Activated CD4-positive, alpha-beta T cell treated with anti-CD3 and anti-CD28 coated beads for 48 hours (primary cell): Measurements from ENCODE around the gene IGLL5.

Experiments used
- DNase-seq: peaks from one replicate; pipeline ENCODE4 v3.0.0-alpha.2; 2020

The IGLL5 gene

GRCh38 chr22:22887621-22888503 lies at the start of gene IGLL5:
Gene IGLL5, plus strand, starts transcription at chr22:22887816. Its CDS starts 238 bp downstream, at chr22:22888054.
- no peak for DNase-seq

DNA sequence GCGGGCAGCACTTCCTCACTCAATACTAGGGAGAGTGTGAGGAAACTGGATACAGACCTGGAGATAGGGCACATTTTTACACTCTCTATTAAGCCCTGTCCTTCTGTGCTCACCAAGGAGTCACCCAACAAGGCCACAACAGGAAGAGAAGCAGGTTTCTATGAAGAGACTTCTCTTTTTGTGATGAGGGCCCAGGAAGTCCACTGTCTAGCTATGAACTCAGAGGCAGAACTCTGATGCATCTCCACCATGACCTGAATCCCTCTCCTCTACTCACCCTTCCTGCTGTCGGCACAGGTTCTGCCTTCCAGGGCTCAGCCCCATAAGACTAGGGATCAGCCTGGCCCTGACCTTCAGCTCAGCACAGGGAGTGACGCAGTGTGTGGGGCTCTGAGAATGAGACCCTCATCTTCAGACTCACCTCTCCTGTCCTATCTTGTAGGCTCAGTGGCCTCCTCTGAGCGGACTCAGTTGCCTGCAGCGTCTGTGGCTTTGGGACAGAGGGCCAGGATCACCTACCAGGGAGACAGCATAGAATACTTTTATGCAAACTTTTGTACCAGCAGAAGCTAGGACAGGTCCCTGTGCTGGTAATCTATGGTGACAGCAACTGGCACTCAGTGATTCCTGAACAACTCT lies 49.3 kb upstream of the IGLL5 start:
- DNase-seq = no peak

DNA sequence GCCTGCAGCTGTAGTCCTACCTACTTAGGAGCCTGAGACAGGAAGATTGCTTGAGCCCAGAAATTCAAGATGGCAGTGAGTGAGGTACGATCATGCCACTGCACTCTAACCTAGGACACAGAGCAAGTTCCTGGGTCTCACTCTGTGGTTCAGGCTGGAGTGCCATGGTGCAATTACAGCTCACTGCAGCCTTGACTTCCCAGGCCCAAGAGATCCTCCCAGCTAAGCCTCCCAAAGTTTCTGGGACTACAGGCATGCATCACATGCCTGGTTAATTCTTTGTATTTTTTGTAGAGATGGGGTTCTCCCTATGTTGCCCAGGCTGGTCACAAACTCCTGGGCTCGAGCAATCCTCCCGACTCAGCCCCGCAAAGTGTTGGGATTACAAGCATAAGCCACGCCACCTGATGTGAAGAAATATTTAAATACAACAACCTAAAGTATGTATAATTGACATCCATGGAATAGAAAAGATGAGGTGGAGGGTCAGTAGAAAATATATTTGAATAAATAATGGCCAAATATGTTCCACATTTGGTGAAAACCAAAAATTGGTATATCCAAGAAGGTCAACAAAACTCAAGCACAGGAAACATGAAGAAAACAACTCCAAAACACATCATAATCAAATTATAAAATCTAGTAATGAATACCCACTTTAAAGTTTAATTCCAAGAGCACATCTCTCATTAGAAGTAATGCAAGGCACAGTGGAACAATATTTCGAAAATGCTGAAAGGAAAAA lies 47.9 kb upstream of the IGLL5 start:
- no peak for DNase-seq

DNA sequence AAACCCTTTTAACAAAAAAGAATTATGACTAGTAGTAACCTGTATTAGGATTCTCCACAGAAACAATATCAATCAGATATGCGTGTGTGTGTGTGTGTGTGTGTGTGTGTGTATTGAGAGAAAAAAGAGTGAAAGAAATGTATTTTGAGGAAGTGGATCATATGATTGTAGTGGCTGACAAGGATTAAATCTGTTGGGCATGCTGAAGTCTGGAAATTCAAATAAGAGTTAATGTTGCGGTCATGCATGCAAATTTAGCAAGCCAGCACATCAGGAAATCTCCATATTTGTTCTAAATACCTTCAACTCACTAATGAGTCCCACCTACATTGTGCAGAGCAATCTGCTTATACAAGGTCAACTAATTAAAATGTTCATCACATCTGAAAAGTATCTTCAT lies 46.8 kb upstream of the IGLL5 start:
- no peak for DNase-seq

DNA sequence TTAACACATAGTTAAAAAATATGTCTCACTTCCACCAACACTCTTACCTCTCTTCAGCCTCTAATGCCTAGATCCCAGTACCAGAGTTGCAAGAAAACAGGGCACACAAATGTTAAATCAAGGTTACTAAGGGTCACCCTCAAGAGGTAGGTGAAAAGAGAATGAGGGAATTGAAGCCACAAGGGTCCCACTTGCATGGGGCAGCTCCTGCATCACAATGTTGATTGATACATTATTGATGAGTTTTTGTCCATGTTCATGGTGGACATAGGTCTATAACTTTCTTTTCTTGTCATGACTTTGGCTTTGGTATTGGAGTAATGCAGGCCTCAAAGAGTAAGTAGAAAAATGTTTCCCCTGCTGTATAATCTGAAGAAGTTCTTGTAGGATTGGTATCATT lies 46.0 kb upstream of the IGLL5 start:
- DNase-seq = no peak

GRCh38 chr22:22842085-22842484 lies 45.5 kb upstream of the IGLL5 start:
- DNase-seq = no peak

- no peak for DNase-seq
These were observed 43.8 kb upstream of the IGLL5 start for GRCh38 chr22:22843848-22844247.

- DNase-seq = no peak
These were observed 40.4 kb upstream of the IGLL5 start for GRCh38 chr22:22847241-22847640.

DNA sequence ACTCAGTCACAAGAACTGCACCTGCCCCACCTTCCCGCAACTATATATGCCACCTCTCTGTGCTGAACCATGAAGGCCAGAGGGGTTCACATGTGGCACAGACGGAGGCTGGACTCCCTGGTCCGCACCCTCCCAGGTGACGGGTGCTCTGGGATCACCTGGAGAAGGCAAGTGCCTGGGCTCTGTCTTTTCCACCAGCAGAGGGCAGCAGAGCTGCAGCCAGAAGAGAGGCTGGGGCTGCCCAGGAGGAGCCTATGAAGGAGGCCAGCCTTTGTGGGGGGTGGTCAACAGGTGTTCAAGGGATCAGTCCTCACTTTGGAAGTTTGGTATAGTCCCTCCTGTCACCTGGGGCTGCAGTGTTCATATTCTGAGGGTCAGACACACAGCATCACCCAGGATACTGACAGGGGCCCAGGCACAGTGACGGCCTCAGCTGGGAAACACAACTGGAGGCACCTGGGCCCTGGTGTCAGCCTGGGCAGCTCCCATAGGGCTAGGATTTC lies 39.2 kb upstream of the IGLL5 start:
- DNase-seq = peak; percentile 82

GRCh38 chr22:22849640-22850610 lies 37.7 kb upstream of the IGLL5 start:
- no peak for DNase-seq

- no peak for DNase-seq
These were observed 35.6 kb upstream of the IGLL5 start for GRCh38 chr22:22851969-22852368.

DNA sequence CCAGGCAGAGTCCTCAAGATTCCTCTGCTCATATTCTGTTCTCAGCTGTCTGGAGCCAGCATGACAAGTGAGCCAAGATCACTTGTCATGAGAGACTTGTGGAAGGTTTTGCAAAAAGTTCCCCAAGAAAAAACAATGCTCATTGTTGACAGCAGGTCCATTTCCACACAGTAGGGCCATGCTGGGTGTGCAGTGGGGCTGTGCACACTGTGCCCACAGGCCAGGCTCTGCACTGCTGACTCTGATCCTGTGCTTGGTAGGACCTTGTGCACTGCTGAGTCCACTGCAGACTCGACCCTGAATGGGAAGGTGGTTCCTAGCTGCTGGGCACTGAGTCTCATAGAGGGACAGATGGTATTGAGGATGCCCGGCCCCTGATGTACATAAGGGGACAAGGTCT lies 33.9 kb upstream of the IGLL5 start:
- DNase-seq = no peak

DNA sequence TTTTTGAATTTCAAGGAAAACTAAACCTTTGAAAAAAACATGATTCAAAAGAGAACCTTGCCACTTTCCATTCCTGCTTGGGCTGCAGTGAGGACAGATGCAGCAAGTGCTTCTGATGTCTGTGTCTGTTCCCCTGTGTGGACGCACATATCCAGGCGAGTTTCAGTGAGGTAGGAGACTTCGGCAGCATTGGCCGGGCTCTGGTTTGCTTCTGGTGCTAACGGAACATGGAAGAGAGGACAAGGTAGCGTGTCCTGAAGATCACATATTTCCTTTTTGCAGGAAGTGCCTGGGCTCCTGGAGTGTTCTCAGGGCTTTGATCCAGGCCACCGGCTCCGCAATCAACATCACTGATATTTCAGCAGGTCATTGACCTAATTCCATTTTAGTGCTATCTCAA lies 33.1 kb upstream of the IGLL5 start:
- no peak for DNase-seq

- DNase-seq = no peak
These were observed 32.5 kb upstream of the IGLL5 start for GRCh38 chr22:22855085-22855484.

GRCh38 chr22:22855617-22856308 lies 31.9 kb upstream of the IGLL5 start:
- peak; percentile 50 for DNase-seq

GRCh38 chr22:22856364-22856763 lies 31.3 kb upstream of the IGLL5 start:
- DNase-seq = no peak

GRCh38 chr22:22856885-22857606 lies 30.6 kb upstream of the IGLL5 start:
- DNase-seq = no peak

- DNase-seq = no peak
These were observed 29.7 kb upstream of the IGLL5 start for GRCh38 chr22:22857607-22858558.

DNA sequence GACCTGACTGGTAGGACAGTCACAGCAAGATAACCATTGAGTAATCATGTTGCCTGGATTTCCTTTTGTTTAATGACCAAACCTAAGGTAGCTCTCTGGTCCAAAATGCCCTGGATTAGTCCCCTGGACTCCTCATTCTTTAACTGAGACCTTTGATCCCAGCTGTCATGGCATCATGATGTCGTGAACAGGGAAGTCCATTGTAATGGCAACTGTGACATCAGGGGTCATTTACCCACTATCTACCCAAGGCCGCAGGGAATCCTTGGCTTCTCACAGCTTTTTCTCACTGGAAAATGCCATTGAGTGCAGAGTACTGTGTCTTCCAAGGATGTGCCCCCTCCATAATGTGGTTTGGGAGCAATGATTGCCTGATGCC lies 29.1 kb upstream of the IGLL5 start:
- no peak for DNase-seq

DNA sequence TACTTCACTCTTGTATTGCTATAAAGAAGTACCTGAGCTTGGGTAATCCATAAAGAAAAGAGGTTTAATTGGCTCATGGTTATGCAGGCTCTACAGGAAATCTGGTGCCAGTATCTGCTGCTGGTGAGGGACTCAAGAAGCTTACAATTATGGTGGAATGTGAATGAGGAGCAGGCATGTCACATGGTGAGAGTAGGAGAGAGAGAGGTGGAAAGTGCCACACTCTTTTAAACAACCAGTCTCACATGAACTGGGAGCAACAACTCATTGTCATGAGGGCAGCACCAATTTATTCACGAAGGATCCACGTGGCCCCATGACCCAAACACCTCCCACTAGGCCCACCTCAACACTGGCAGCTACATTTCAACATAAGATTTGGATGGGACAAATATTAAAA lies 24.6 kb upstream of the IGLL5 start:
- DNase-seq = no peak
